H1 (cell line): ENCODE measurements around the gene MECP2. TPM values are rescaled to one million over a fixed set of nuclear protein-coding genes. Genes with fewer than 3 reads are reported as not detected.
A peak's percentile ranks its signal among the peaks of the same experiment; 100 is the strongest.

Source experiments
- BRCA1 ChIP-seq: IDR thresholded peaks from 2 replicates; pipeline ENCODE4 v1.6.1; 2012; ENCODE audit warnings: low read depth, low read length, improper control_type of control experiment
- CREB1 ChIP-seq: IDR thresholded peaks from 2 replicates; pipeline ENCODE4 v1.6.1; 2012; ENCODE audit warnings: inconsistent platforms
- HDAC2 ChIP-seq, 2 experiments: fragments of 300-600 bp in 1 of 2; sonication (generic) in 1 of 2; IDR thresholded peaks; 2 replicates each; pipeline ENCODE4 v1.6.1; 2011 to 2012; ENCODE audit warnings: low read depth in 2 of 2, low read length in 2 of 2, mild to moderate bottlenecking in 2 of 2, moderate library complexity in 2 of 2, borderline replicate concordance in 1 of 2, inconsistent platforms in 1 of 2
- KDM1A ChIP-seq: fragments of 200-600, 300-600 bp; sonication (generic); IDR thresholded peaks from 2 replicates; pipeline ENCODE4 v1.7.1; 2016; ENCODE audit warnings: mild to moderate bottlenecking, low read length, borderline replicate concordance
- KDM4A ChIP-seq: IDR thresholded peaks from one replicate; pipeline ENCODE4 v1.7.1; 2012; ENCODE audit warnings: low read depth, mild to moderate bottlenecking, moderate library complexity, low read length, inconsistent platforms; ENCODE audit not compliant: severe bottlenecking
- POLR2A ChIP-seq, 2 experiments: IDR thresholded peaks; 1 replicate in 1 of 2; 2 replicates in 1 of 2; pipeline ENCODE4 v1.6.1; 2011; ENCODE audit warnings: low read depth in 2 of 2, low read length in 2 of 2, mild to moderate bottlenecking in 2 of 2; ENCODE audit errors: control extremely low read depth in 1 of 2
- RXRA ChIP-seq: IDR thresholded peaks from 2 replicates; pipeline ENCODE4 v1.6.1; 2011; ENCODE audit warnings: low read depth, mild to moderate bottlenecking, low read length, moderate library complexity; ENCODE audit not compliant: insufficient read depth
- SIN3A ChIP-seq, 2 experiments: IDR thresholded peaks in 1 of 2; conservative IDR thresholded peaks in 1 of 2; 2 replicates each; pipeline ENCODE4 v1.6.1; 2011 to 2012; ENCODE audit warnings: low read length in 2 of 2, improper control_type of control experiment in 1 of 2, low read depth in 1 of 2, mild to moderate bottlenecking in 1 of 2
- SIX5 ChIP-seq: IDR thresholded peaks from 2 replicates; pipeline ENCODE4 v1.6.1; 2011; ENCODE audit warnings: mild to moderate bottlenecking, low read depth, low read length
- SP1 ChIP-seq: IDR thresholded peaks from 2 replicates; pipeline ENCODE4 v1.6.1; 2011; ENCODE audit warnings: low read depth, low read length
- TBP ChIP-seq: IDR thresholded peaks from 2 replicates; pipeline ENCODE4 v1.6.1; 2011; ENCODE audit warnings: low read depth, low read length, improper control_type of control experiment
- TEAD4 ChIP-seq: IDR thresholded peaks from 2 replicates; pipeline ENCODE4 v1.6.1; 2012; ENCODE audit warnings: low read depth, low read length, inconsistent platforms, mixed read lengths
- USF2 ChIP-seq: IDR thresholded peaks from 2 replicates; pipeline ENCODE4 v1.6.1; 2011; ENCODE audit warnings: low read length, improper control_type of control experiment
- ZNF274 ChIP-seq: IDR thresholded peaks from 2 replicates; pipeline ENCODE4 v1.7.0; 2012; ENCODE audit warnings: low read length, borderline replicate concordance; ENCODE audit errors: extremely low read depth
- polyA plus RNA-seq, 7 experiments: library from polyadenylated mRNA; depleted of rRNA in 3 of 7; stranded (reverse) in 5 of 7; unstranded in 2 of 7; fragments of >200 nt in 5 of 7; fragments of 200-250 nt in 2 of 7; gene quantifications; 1 replicate in 5 of 7; 2 replicates in 1 of 7; 4 replicates in 1 of 7; pipeline versions ENCODE4 v1.2.1 to v1.2.3, GENCODE V29; 2011 to 2013; ENCODE audit warnings: missing spikeins in 2 of 7, mixed read lengths in 2 of 7
- total RNA-seq: library from RNA; stranded (reverse); fragmentation: NEBNext Ultra II Directional; extraction: Animal tissue kit (Norgen Biotek cat#: 25700); gene quantifications from 2 replicates; pipeline ENCODE4 v1.2.1, GENCODE V29; 2021
- TF ChIP-seq, protein P1 (sequence below), 3 experiments: IDR thresholded peaks; 1 replicate in 2 of 3; 2 replicates in 1 of 3; pipeline versions ENCODE4 v1.5.1 to v1.6.1; 2011; ENCODE audit warnings: low read length in 3 of 3, mild to moderate bottlenecking in 3 of 3, inconsistent platforms in 2 of 3, low read depth in 1 of 3, moderate library complexity in 1 of 3; ENCODE audit not compliant: insufficient read depth in 1 of 3; ENCODE audit errors: control extremely low read depth in 1 of 3

Gene MECP2
- total and polyA plus RNA-seq, 2 of the 8 experiments (the other 6 are each of a cell fraction or from before 2014, with no cell fraction given): 5.0 to 32.4 TPM

DNA sequence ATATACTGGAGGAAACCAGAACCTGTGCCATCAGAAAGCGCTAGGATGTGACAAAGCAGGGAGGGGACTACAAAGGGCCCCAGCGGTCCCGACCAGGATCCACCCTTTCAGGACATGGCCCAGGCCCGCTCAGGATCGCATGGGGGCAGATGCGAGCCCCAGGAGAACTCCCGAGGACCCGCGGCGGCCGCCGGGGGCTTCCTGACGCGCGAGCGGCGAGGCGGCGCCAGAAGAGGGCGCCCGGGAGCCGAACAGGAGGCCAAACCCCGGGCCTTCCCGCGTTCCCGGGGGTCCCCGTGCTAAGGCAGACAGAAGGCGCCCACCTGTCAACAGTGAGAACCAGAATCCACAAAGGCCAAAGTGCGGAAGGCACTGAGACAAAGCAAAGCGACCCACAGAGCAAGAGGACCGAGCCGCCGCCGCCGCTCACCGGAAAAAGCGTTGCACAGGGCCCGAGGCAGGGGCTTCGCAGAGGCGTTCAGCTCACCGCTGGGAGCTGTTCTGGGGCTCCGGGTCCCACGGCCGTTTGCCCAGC, 39.2 kb upstream of the MECP2 start (continued):
- TF ChIP-seq RXRA (no peak), SP1 (no peak), SIX5 (no peak), SIN3A (conservative IDR thresholded peaks at IDR 0.05 in 1 of 2, IDR thresholded peaks at IDR 0.05 in 1 of 2; ENCODE audit: low read depth in 1 of 2, low read length in 2 of 2) (0 out of 4 replicates have a peak, but pooled peaks of 1 of the 2 experiments have one; percentile 35), KDM4A (no peak), ZNF274 (no peak), KDM1A (no peak), TEAD4 (no peak), TBP (peak; percentile 34; the same call in 1 of the 2 replicates), CREB1 (peak; percentile 58; the same call in 1 of the 2 replicates), HDAC2 (IDR thresholded peaks at IDR 0.05; ENCODE audit: borderline replicate concordance in 1 of 2, low read depth in 2 of 2, low read length in 2 of 2) (0 out of 4 replicates have a peak, but pooled peaks of 1 of the 2 experiments have one; percentile 36), POLR2A (IDR thresholded peaks at IDR 0.05; ENCODE audit: control extremely low read depth in 1 of 2, low read depth in 2 of 2, low read length in 2 of 2) (no peak), USF2 (no peak), BRCA1 (no peak)
- TF ChIP-seq, protein P1, sequence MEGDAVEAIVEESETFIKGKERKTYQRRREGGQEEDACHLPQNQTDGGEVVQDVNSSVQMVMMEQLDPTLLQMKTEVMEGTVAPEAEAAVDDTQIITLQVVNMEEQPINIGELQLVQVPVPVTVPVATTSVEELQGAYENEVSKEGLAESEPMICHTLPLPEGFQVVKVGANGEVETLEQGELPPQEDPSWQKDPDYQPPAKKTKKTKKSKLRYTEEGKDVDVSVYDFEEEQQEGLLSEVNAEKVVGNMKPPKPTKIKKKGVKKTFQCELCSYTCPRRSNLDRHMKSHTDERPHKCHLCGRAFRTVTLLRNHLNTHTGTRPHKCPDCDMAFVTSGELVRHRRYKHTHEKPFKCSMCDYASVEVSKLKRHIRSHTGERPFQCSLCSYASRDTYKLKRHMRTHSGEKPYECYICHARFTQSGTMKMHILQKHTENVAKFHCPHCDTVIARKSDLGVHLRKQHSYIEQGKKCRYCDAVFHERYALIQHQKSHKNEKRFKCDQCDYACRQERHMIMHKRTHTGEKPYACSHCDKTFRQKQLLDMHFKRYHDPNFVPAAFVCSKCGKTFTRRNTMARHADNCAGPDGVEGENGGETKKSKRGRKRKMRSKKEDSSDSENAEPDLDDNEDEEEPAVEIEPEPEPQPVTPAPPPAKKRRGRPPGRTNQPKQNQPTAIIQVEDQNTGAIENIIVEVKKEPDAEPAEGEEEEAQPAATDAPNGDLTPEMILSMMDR (IDR thresholded peaks at IDR 0.05; ENCODE audit: control extremely low read depth in 1 of 3, insufficient read depth in 1 of 3, low read depth in 1 of 3, low read length in 3 of 3): peak; percentile 51 to 92 (median 63)
